ENCODE measurements around the gene CA5A. TPM values are rescaled to one million over a fixed set of nuclear protein-coding genes. Genes with fewer than 3 reads are reported as not detected.

CA5A gene
- total and polyA plus RNA-seq, 2 of the 13 experiments (the other 11 are each of a cell fraction or from before 2014, with no cell fraction given), result 66.8 to 106 TPM

GRCh38 chr16:87850009-87851006 lies 86.0 kb downstream of the CA5A start (continued):
- TF ChIP-seq PHF5A (CRISPR knock-in tag; IDR thresholded peaks at IDR 0.05; ENCODE audit: low read depth, unreplicated experiment) (peak; percentile 50), DMTF1 (CRISPR knock-in tag; IDR thresholded peaks at IDR 0.05) (no peak), IRX3 (CRISPR knock-in tag; IDR thresholded peaks at IDR 0.05; ENCODE audit: borderline replicate concordance, low read depth) (0 out of 2 replicates have a peak, but pooled peaks have one; percentile 33), ZNF441 (CRISPR knock-in tag; IDR thresholded peaks at IDR 0.05; ENCODE audit: borderline replicate concordance) (peak; percentile 49), ZNF777 (CRISPR knock-in tag; IDR thresholded peaks at IDR 0.05) (0 out of 2 replicates have a peak, but pooled peaks have one; percentile 39), ETV6 (CRISPR knock-in tag; conservative IDR thresholded peaks at IDR 0.05) (no peak), SMYD3 (CRISPR knock-in tag; IDR thresholded peaks at IDR 0.05) (no peak; the same call in 1 of the 2 replicates), ZBTB7B (CRISPR knock-in tag; IDR thresholded peaks at IDR 0.05) (peak; percentile 99), IRF2 (CRISPR knock-in tag; IDR thresholded peaks at IDR 0.05) (peak; percentile 93), CENPBD1 (CRISPR knock-in tag; IDR thresholded peaks at IDR 0.05; ENCODE audit: borderline replicate concordance, low read depth) (no peak), NFAT5 (CRISPR knock-in tag; IDR thresholded peaks at IDR 0.05) (no peak), FUBP1 (CRISPR knock-in tag; IDR thresholded peaks at IDR 0.05; ENCODE audit: borderline replicate concordance) (no peak; the same call in 1 of the 2 replicates), RARA (CRISPR knock-in tag; IDR thresholded peaks at IDR 0.05) (peak; percentile 85), GABPB1 (CRISPR knock-in tag; IDR thresholded peaks at IDR 0.05) (peak; percentile 79), ZNF121 (CRISPR knock-in tag; IDR thresholded peaks at IDR 0.05) (peak; percentile 98), ZNF235 (CRISPR knock-in tag; IDR thresholded peaks at IDR 0.05; ENCODE audit: borderline replicate concordance) (no peak; the same call in 1 of the 2 replicates), MYNN (CRISPR knock-in tag; IDR thresholded peaks at IDR 0.05; ENCODE audit: low read depth) (no peak), TBX2 (CRISPR knock-in tag; IDR thresholded peaks at IDR 0.05; ENCODE audit: borderline replicate concordance) (peak; percentile 97)
